ENCODE results near the gene BCAR3. TPM values are rescaled to one million over a fixed set of nuclear protein-coding genes. Genes with fewer than 3 reads are reported as not detected.

Gene BCAR3
- total RNA-seq, 2 experiments from 2014 or later: 0.74 to 0.82 TPM

- Mint-ChIP-seq H3K4me1 (ENCODE audit: low read depth) (no peaks in the 10 kb centered on the region), H3K36me3 (no peaks in the 10 kb centered on the region), H3K4me3 (no peak overlapping the region), H3K27ac (no peak overlapping the region), H3K27me3 (peaks cover 3% of the 10 kb centered on the region), H3K9me3 (no peaks in the 10 kb centered on the region)
- no peak for DNase-seq
- POLR2A ChIA-PET: no interaction called here
- CTCF ChIA-PET: interaction anchor here (1.0 to 11.8 kb wide), 3 partner anchors 182 to 217 kb away, joined by 4 to 407 read pairs (median 159); no protein-coding TSS in a partner anchor
- intact Hi-C loops (cut with micrococcal nuclease): no loop called here
These were observed 55.9 kb downstream of the BCAR3 start for GRCh38 chr1:93625582-93626327.

DNA sequence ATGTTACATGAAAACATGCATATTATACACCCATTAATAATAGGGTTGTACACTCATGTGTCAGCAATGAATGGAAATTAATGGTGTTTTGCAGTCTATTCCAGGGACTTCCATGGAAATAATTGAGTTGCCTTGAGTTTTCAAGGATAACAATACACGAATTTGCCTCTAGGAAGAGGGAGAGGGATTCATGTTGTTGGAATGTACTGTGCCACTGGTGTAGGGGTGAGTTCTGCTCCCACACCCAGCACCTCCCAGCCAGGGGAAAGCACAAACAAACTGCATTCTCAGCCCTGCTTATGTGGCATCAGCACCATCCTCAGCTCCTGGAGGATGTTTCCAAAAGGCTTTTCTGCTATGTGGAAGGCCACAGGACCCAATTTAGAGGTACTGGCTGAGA, 57.8 kb downstream of the BCAR3 start:
- ChIA-PET CTCF (interaction anchor here (0.8 to 1.5 kb wide), 3 partner anchors 190 to 229 kb away, joined by 3 to 5 read pairs (median 4); no protein-coding TSS in a partner anchor), POLR2A (no interaction called here)
- Mint-ChIP-seq H3K27ac (no peak overlapping the region), H3K27me3 (peaks cover 1% of the 10 kb centered on the region), H3K36me3 (no peaks in the 10 kb centered on the region), H3K4me3 (no peak overlapping the region), H3K9me3 (no peaks in the 10 kb centered on the region), H3K4me1 (ENCODE audit: low read depth) (no peaks in the 10 kb centered on the region)
- no peak for DNase-seq
- intact Hi-C loops (cut with micrococcal nuclease): no loop called here

GRCh38 chr1:93623436-93623835, 58.2 kb downstream of the BCAR3 start:
- ChIA-PET CTCF (interaction anchor here (1.1 to 1.5 kb wide), 2 partner anchors 221 to 228 kb away, joined by 3 to 5 read pairs; no protein-coding TSS in a partner anchor), POLR2A (no interaction called here)
- H3K27me3 Mint-ChIP-seq: peaks cover 1% of the 10 kb centered on the region
- H3K36me3 Mint-ChIP-seq: no peaks in the 10 kb centered on the region
- DNase-seq: no peak
- intact Hi-C loops (cut with micrococcal nuclease): no loop called here
- no peaks in the 10 kb centered on the region for H3K4me1 Mint-ChIP-seq (ENCODE audit: low read depth)
- H3K9me3 Mint-ChIP-seq: no peaks in the 10 kb centered on the region
- no peak overlapping the region for H3K27ac Mint-ChIP-seq
- no peak overlapping the region for H3K4me3 Mint-ChIP-seq

DNA sequence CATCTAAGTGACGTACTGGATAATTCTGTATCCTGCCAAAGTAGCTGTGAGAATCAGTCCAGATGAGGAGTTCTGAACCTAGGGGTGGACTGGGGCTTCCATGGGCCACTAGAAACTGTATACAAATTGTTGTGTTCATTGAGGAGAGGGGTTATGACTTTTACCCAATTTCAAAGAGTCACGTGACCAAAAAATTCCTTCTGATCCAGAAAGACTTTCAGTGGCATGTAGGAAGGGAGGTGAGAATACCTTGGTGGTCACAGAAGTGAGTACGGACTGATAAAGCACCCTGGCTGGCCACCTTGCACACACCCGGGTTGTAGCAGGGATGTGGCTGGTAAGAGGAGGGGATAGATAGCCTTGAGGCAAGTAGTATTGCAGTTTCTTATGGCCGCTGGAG, 60.4 kb downstream of the BCAR3 start:
- intact Hi-C loops (cut with micrococcal nuclease): loop anchor here (2.0 kb wide), 1 partner anchor 14 kb away; no protein-coding TSS in a partner anchor
- H3K27me3 Mint-ChIP-seq: peaks cover 1% of the 10 kb centered on the region
- H3K36me3 Mint-ChIP-seq: no peaks in the 10 kb centered on the region

DNA sequence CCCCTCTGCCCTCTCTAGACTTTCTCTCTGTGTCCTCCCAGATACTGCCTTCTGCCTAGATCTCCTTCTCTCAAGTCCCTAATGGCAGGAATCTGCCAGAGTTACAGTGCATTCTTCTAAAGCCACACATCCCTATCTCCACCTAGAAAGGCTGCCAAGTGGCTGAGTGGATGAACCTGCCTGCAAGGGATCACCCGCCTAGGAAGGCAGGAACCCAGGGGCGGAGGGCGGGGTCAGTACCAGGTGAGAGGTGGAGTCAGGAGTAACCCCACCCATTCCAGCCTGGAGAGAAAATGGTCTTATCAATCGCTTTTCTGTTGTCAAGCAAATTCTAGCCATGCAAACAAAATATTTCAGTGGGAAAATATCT, 60.8 kb downstream of the BCAR3 start:
- intact Hi-C loops (cut with micrococcal nuclease): loop anchor here (2.0 kb wide), 1 partner anchor 14 kb away; no protein-coding TSS in a partner anchor
- no peak overlapping the region for H3K27ac Mint-ChIP-seq
- H3K4me1 Mint-ChIP-seq (ENCODE audit: low read depth): peaks cover 10% of the 10 kb centered on the region
- H3K27me3 Mint-ChIP-seq: peaks cover 1% of the 10 kb centered on the region
- no peak for DNase-seq
- H3K4me3 Mint-ChIP-seq: no peak overlapping the region
- no peaks in the 10 kb centered on the region for H3K9me3 Mint-ChIP-seq
- CTCF ChIA-PET: interaction anchor here (0.6 to 3.8 kb wide), 5 partner anchors 8 to 198 kb away, joined by 3 to 32 read pairs (median 10); no protein-coding TSS in a partner anchor
- POLR2A ChIA-PET: interaction anchor here (1.8 kb wide), 1 partner anchor 14 kb away, joined by 6 read pairs; no protein-coding TSS in a partner anchor
- H3K36me3 Mint-ChIP-seq: no peaks in the 10 kb centered on the region

More for the DNA sequence above, 60.4 kb downstream of the BCAR3 start:
- no peaks in the 10 kb centered on the region for H3K9me3 Mint-ChIP-seq
- DNase-seq: no peak
- peaks cover 5% of the 10 kb centered on the region for H3K4me1 Mint-ChIP-seq (ENCODE audit: low read depth)
- H3K4me3 Mint-ChIP-seq: no peak overlapping the region
- ChIA-PET POLR2A (no interaction called here), CTCF (interaction anchor here (0.6 to 3.8 kb wide), 5 partner anchors 8 to 198 kb away, joined by 3 to 32 read pairs (median 10); no protein-coding TSS in a partner anchor)
- H3K27ac Mint-ChIP-seq: no peak overlapping the region

- no peaks in the 10 kb centered on the region for H3K9me3 Mint-ChIP-seq
- CTCF ChIA-PET: interaction anchor here (0.6 to 3.8 kb wide), 12 partner anchors 9 to 318 kb away, joined by 3 to 32 read pairs (median 4); no protein-coding TSS in a partner anchor
- intact Hi-C loops (cut with micrococcal nuclease): loop anchor here (2.0 kb wide), 1 partner anchor 14 kb away; no protein-coding TSS in a partner anchor
- H3K36me3 Mint-ChIP-seq: no peaks in the 10 kb centered on the region
- peaks cover 15% of the 10 kb centered on the region for H3K4me1 Mint-ChIP-seq (ENCODE audit: low read depth)
- POLR2A ChIA-PET: interaction anchor here (1.8 kb wide), 1 partner anchor 13 kb away, joined by 6 read pairs; no protein-coding TSS in a partner anchor
- H3K27ac Mint-ChIP-seq: no peak overlapping the region
- DNase-seq: no peak
- H3K27me3 Mint-ChIP-seq: peaks cover 1% of the 10 kb centered on the region
- no peak overlapping the region for H3K4me3 Mint-ChIP-seq
These were observed 61.3 kb downstream of the BCAR3 start for GRCh38 chr1:93620172-93620840.

GRCh38 chr1:93619507-93620171, 62.0 kb downstream of the BCAR3 start:
- Mint-ChIP-seq H3K9me3 (no peaks in the 10 kb centered on the region), H3K27me3 (peaks cover 1% of the 10 kb centered on the region), H3K4me1 (ENCODE audit: low read depth) (peaks cover 21% of the 10 kb centered on the region), H3K27ac (no peak overlapping the region), H3K4me3 (no peak overlapping the region), H3K36me3 (no peaks in the 10 kb centered on the region)
- CTCF ChIA-PET: interaction anchor here (0.9 to 3.8 kb wide), 10 partner anchors 9 to 317 kb away, joined by 3 to 32 read pairs (median 4); no protein-coding TSS in a partner anchor
- intact Hi-C loops (cut with micrococcal nuclease): loop anchor here (2.0 kb wide), 2 partner anchors 13 to 181 kb away; no protein-coding TSS in a partner anchor
- POLR2A ChIA-PET: interaction anchor here (1.8 kb wide), 1 partner anchor 13 kb away, joined by 6 read pairs; no protein-coding TSS in a partner anchor
- peak; percentile 15 for DNase-seq

DNA sequence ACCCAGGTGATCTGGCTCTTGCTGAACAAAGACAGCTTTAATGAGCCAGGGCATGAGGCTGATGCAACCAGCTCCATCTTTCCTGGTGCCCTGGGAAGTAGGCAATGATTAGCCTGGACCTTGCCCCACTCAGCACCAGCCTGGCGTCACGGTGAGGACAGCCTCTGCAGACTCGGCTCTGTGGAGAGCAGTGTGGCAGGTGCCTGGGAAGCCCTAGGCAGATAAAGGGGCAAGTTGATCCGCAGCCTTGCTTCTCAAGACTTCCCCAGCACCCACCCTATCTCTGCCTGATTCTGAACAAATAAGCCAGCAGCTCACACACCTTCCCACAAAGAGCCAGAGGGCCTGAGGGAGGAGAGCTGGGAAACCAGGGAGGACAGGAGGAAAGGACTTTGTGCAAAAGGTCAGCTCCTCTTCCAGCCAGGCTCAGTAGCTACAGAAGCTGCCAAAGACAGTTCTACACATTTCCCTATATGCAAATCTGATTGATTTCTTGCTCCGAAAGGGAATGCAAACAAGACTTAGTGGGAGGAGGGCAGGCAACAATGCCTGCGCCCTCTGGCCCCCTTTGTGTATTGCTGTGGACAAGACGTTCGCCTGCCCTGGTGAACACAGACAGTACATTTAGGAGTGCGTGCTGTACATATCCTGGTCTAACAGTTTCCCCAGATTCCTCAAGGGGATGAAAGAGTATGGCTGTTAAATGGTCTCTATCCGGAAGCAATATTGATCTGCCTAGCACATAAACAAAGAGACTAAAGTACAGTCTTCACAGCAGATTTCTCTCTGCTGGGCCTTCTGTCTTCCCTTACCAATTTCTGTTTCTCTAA, 63.8 kb downstream of the BCAR3 start:
- H3K4me3 Mint-ChIP-seq: no peak overlapping the region
- H3K9me3 Mint-ChIP-seq: no peaks in the 10 kb centered on the region
- ChIA-PET CTCF (interaction anchor here (0.6 to 3.8 kb wide), 7 partner anchors 10 to 1593 kb away, joined by 3 to 32 read pairs (median 10); no protein-coding TSS in a partner anchor), POLR2A (interaction anchor here (0.9 kb wide), 1 partner anchor 10 kb away, joined by 4 read pairs; no protein-coding TSS in a partner anchor)
- peaks cover 8% of the 10 kb centered on the region for H3K27me3 Mint-ChIP-seq
- H3K4me1 Mint-ChIP-seq (ENCODE audit: low read depth): peaks cover 26% of the 10 kb centered on the region
- DNase-seq: no peak
- intact Hi-C loops (cut with micrococcal nuclease): loop anchor here (2.0 kb wide), 3 partner anchors 91 to 269 kb away; no protein-coding TSS in a partner anchor
- H3K36me3 Mint-ChIP-seq: no peaks in the 10 kb centered on the region
- H3K27ac Mint-ChIP-seq: no peak overlapping the region

GRCh38 chr1:93616996-93617669, 64.5 kb downstream of the BCAR3 start:
- H3K4me3 Mint-ChIP-seq: no peak overlapping the region
- CTCF ChIA-PET: interaction anchor here (0.6 to 3.2 kb wide), 4 partner anchors 9 to 1592 kb away, joined by 3 to 16 read pairs (median 4); no protein-coding TSS in a partner anchor
- H3K9me3 Mint-ChIP-seq: no peaks in the 10 kb centered on the region
- H3K4me1 Mint-ChIP-seq (ENCODE audit: low read depth): peaks cover 26% of the 10 kb centered on the region
- no peak overlapping the region for H3K27ac Mint-ChIP-seq
- POLR2A ChIA-PET: interaction anchor here (0.9 kb wide), 1 partner anchor 9 kb away, joined by 4 read pairs; no protein-coding TSS in a partner anchor
- DNase-seq: no peak
- intact Hi-C loops (cut with micrococcal nuclease): loop anchor here (1.0 to 2.0 kb wide), 5 partner anchors 9 to 268 kb away; no protein-coding TSS in a partner anchor
- peaks cover 8% of the 10 kb centered on the region for H3K27me3 Mint-ChIP-seq
- no peaks in the 10 kb centered on the region for H3K36me3 Mint-ChIP-seq

All from activated CD4-positive, alpha-beta memory T cell treated with anti-CD3 and anti-CD28 coated beads for 36 hours (primary cell).